Spinal cord (tissue), 10 donors: ENCODE measurements around the gene UBL4B. TPM values are rescaled to one million over a fixed set of nuclear protein-coding genes. Genes with fewer than 3 reads are reported as not detected.

Experiments used
- DNase-seq, 6 donors: peaks; one replicate each; pipeline versions ENCODE4 v3.0.0 to v3.0.0-alpha.2; 2013 to 2015; ENCODE audit warnings: low spot score in 6 of 6, low read depth in 4 of 6
- H3K27ac ChIP-seq: one replicate; pipeline ENCODE4 v1.5.1; 2013; ENCODE audit warnings: low read depth, low read length, control low read depth
- H3K27me3 ChIP-seq: one replicate; pipeline ENCODE4 v1.6.1; 2013; ENCODE audit warnings: low read length; ENCODE audit not compliant: control insufficient read depth, insufficient read depth
- H3K36me3 ChIP-seq: one replicate; pipeline ENCODE4 v1.6.1; 2013; ENCODE audit warnings: low read length; ENCODE audit not compliant: control insufficient read depth, insufficient read depth
- H3K4me1 ChIP-seq: one replicate; pipeline ENCODE4 v1.6.1; 2013; ENCODE audit warnings: low read length; ENCODE audit not compliant: control insufficient read depth, insufficient read depth
- H3K4me3 ChIP-seq: one replicate; pipeline ENCODE4 v1.5.1; 2013; ENCODE audit warnings: low read depth, low read length, control low read depth
- H3K9me3 ChIP-seq: one replicate; pipeline ENCODE4 v1.6.1; 2013; ENCODE audit warnings: low read length; ENCODE audit not compliant: control insufficient read depth, insufficient read depth
- WGBS: methylation state at CpG from one replicate; pipeline ENCODE4 v1.1.5; 2013; ENCODE audit warnings: missing lambda C conversion rate; ENCODE audit not compliant: insufficient coverage; 5-methylcytosine and 5-hydroxymethylcytosine counted together
- long read RNA-seq, 4 donors: transcript quantifications; one replicate each; lab custom pipeline, GENCODE V29; 2026
- polyA plus RNA-seq, 2 donors: library from polyadenylated mRNA; unstranded; fragments of 120-200 nt; gene quantifications; one replicate each; pipeline ENCODE4 v1.2.1, GENCODE V29; 2013; ENCODE audit not compliant: insufficient read length in 2 of 2
- total RNA-seq, 2 donors: library from RNA; depleted of rRNA in 1 of 2; stranded (reverse); fragments of 120-200 nt in 1 of 2; fragments of >200 nt in 1 of 2; gene quantifications; one replicate each; pipeline versions ENCODE4 v1.2.3 to v1.2.4, GENCODE V29; 2013 to 2014
- donor health status: healthy.

Gene UBL4B
- total RNA-seq (under 1 TPM in 1 of 2 donors, not detected in 1; 0.50 TPM), polyA plus RNA-seq (not detected)
- long read RNA-seq, donor 1, result 0 reads
- long read RNA-seq, donor 2, result 0 reads
- long read RNA-seq, donor 3, result 0 reads
- long read RNA-seq, donor 4, result 0 reads

- H3K9me3 ChIP-seq, result no peaks in the 10 kb centered on the region
- no peak within 1 kb of the TSS for H3K4me3 ChIP-seq
- WGBS, result 86% methylated on average over 5 of the region's 5 CpGs
- no peaks in the 10 kb centered on the region for H3K36me3 ChIP-seq
- DNase-seq, result no peak
- peaks cover 2% of the 10 kb centered on the region for H3K27me3 ChIP-seq
- no peak within 1 kb of the TSS for H3K27ac ChIP-seq
- H3K4me1 ChIP-seq, result peaks cover 19% of the 10 kb centered on the region
Measured at GRCh38 chr1:110112143-110112542, at the start of gene UBL4B. TSS of gene UBL4B (plus strand) at chr1:110112443. CDS start at chr1:110112535, 92 bp downstream.

GRCh38 chr1:110062612-110063011 is 49.6 kb upstream of the UBL4B start:
- DNase-seq, result no peak
- H3K4me3 ChIP-seq, result no peak overlapping the region
- H3K36me3 ChIP-seq, result peaks cover 45% of the 10 kb centered on the region
- no peaks in the 10 kb centered on the region for H3K9me3 ChIP-seq
- H3K27me3 ChIP-seq, result peaks cover 22% of the 10 kb centered on the region
- no peak overlapping the region for H3K27ac ChIP-seq
- peaks cover 4% of the 10 kb centered on the region for H3K4me1 ChIP-seq
- 57% methylated on average over 1 of the region's 2 CpGs for WGBS

- DNase-seq, result no peak
- Histone ChIP-seq H3K9me3 (no peaks in the 10 kb centered on the region), H3K4me1 (peaks cover 15% of the 10 kb centered on the region), H3K4me3 (no peak overlapping the region), H3K27me3 (peaks cover 34% of the 10 kb centered on the region), H3K27ac (no peak overlapping the region), H3K36me3 (peaks cover 33% of the 10 kb centered on the region)
- 38% methylated on average over 2 of the region's 4 CpGs for WGBS
Measured at GRCh38 chr1:110063781-110064180, 48.5 kb upstream of the UBL4B start.

GRCh38 chr1:110064576-110065337 is 47.5 kb upstream of the UBL4B start:
- 77% methylated on average over 16 of the region's 18 CpGs for WGBS
- Histone ChIP-seq H3K27me3 (peaks cover 44% of the 10 kb centered on the region), H3K27ac (no peak overlapping the region), H3K4me3 (no peak overlapping the region), H3K9me3 (no peaks in the 10 kb centered on the region), H3K36me3 (peaks cover 26% of the 10 kb centered on the region), H3K4me1 (peaks cover 25% of the 10 kb centered on the region)
- DNase-seq, result no peak

- Histone ChIP-seq H3K36me3 (peaks cover 16% of the 10 kb centered on the region), H3K4me1 (peaks cover 33% of the 10 kb centered on the region), H3K27me3 (peaks cover 51% of the 10 kb centered on the region), H3K27ac (no peak overlapping the region), H3K4me3 (no peak overlapping the region), H3K9me3 (no peaks in the 10 kb centered on the region)
- 87% methylated on average over 5 of the region's 5 CpGs for WGBS
- DNase-seq, result no peak
Measured at GRCh38 chr1:110065841-110066240, 46.4 kb upstream of the UBL4B start.

- peak in 1 of 6 donors; percentile 22 for DNase-seq
- WGBS, result 16% methylated on average over 23 of the region's 23 CpGs
- Histone ChIP-seq H3K4me3 (no peak overlapping the region), H3K27ac (no peak overlapping the region), H3K36me3 (peaks cover 7% of the 10 kb centered on the region), H3K4me1 (peaks cover 34% of the 10 kb centered on the region), H3K27me3 (peaks cover 68% of the 10 kb centered on the region), H3K9me3 (no peaks in the 10 kb centered on the region)
Measured at GRCh38 chr1:110067479-110067892, 44.8 kb upstream of the UBL4B start.

GRCh38 chr1:110067893-110068645 is 44.2 kb upstream of the UBL4B start:
- peaks cover 34% of the 10 kb centered on the region for H3K4me1 ChIP-seq
- no peaks in the 10 kb centered on the region for H3K9me3 ChIP-seq
- peaks cover 73% of the 10 kb centered on the region for H3K27me3 ChIP-seq
- peaks cover 7% of the 10 kb centered on the region for H3K36me3 ChIP-seq
- no peak overlapping the region for H3K27ac ChIP-seq
- H3K4me3 ChIP-seq, result no peak overlapping the region
- 2% methylated on average over 68 of the region's 68 CpGs for WGBS
- peak in 1 of 6 donors; percentile 61 for DNase-seq

GRCh38 chr1:110068646-110069403 is 43.4 kb upstream of the UBL4B start:
- Histone ChIP-seq H3K36me3 (peaks cover 7% of the 10 kb centered on the region), H3K4me3 (no peak overlapping the region), H3K27me3 (peaks cover 78% of the 10 kb centered on the region), H3K4me1 (peaks cover 34% of the 10 kb centered on the region), H3K27ac (no peak overlapping the region), H3K9me3 (no peaks in the 10 kb centered on the region)
- 2% methylated on average over 68 of the region's 68 CpGs for WGBS
- DNase-seq, result peak in 2 of 6 donors; percentile 61 to 68
